GM10266 (cell line): ENCODE results near the gene DPF1.

Experiments used
- DNase-seq: peaks from one replicate; pipeline ENCODE4 v3.0.0; 2012; ENCODE audit errors: extremely low spot score
- CTCF ChIP-seq: IDR thresholded peaks from 2 replicates; pipeline ENCODE4 v1.5.1; 2012; ENCODE audit warnings: mild to moderate bottlenecking, low read depth; ENCODE audit not compliant: control insufficient read depth, insufficient read depth; ENCODE audit errors: missing control alignments

DPF1 gene

DNA sequence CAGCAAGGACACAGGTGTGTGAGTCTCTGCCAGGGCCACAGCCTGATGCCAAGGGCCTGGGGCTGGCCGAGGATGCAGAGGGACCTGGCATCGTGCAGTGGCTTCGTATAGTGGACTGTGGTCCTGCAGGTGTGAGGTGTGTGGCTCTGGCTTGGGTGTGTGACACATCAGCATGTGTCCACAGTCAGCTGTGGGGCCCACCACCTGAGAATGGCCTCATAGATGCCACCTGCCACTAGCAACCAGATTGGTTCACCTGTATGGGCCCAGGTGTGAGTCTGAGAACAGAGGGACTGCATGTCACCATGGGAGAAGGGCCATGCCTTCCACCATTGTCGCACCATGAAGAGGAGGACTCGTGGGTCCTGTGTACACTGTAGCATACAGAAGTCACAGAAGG, 29.8 kb upstream of the DPF1 start:
- no peak for DNase-seq
- TF ChIP-seq CTCF: no peak

- TF ChIP-seq CTCF: no peak
- no peak for DNase-seq
These were observed 29.1 kb upstream of the DPF1 start for GRCh38 chr19:38252941-38253691.

- DNase-seq: no peak
- no peak for TF ChIP-seq CTCF
These were observed 28.4 kb upstream of the DPF1 start for GRCh38 chr19:38252385-38252784.

DNA sequence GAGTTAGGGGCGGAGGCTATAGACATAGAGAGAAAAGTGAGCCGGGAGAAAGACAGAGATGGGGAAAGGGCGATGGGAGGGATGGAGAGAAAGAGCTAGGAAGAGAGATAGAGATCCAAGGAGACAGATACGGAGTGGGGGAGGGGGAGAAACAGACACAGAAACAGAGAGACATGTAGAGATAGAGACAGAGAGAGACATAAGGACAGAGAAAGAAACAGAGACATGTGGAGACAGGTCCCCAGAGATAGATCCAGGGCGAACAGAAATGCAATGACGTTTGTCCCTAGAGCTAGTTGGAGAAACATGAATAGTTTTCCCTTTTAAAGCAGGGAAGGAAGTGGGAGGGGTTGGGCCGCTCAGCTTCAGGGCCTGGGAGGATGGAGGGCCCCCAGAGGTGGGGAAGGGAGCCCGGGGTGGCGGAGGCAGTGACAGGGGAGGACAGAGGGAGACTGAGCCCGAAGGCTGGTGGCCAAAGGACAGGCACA, 27.6 kb upstream of the DPF1 start:
- no peak for TF ChIP-seq CTCF
- no peak for DNase-seq

GRCh38 chr19:38250821-38251563, 27.0 kb upstream of the DPF1 start:
- DNase-seq: no peak
- no peak for TF ChIP-seq CTCF

DNA sequence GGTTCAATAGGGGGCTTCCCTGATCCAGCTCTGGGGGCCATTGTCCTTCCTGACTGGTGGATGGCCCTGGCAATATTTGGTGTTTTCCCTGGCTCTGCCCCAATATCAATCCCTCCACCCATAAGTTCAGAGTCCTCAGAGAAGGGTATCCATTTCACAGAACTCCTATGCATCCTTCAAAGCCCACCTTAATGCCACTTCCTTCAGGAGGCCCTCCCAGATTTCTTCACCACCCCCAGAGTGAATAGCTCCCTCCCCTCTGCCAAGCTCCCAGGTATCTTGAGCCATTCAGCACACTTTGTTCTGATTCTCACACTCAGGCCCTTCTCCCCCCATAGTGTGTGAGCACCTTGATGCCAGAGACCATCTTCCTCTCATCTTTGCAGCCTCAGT, 26.4 kb upstream of the DPF1 start:
- DNase-seq: no peak
- TF ChIP-seq CTCF: no peak

DNA sequence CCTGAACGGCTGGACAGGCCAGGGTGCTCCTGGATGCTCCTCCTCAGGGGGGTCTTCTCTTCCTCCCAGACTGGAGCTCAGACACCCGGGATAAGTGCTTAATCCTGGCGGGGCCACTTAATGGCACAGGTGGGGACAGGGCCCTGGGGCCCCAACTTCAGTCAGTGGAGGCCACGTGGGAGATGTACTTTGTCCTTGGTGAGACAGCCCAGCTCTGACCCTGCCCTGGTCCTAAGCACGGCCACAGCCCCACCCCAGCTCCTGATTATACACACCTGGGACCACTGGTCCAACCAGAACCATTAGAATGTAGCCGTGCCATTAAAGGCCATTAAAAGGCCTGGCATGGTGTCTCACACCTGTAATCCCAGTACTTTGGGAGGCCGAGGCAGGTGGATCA, 24.4 kb upstream of the DPF1 start:
- DNase-seq: no peak
- no peak for TF ChIP-seq CTCF
